Stomach (tissue), 4 donors: Measurements from ENCODE around the gene FOXN3.

Source experiments
- CTCF ChIP-seq, 7 experiments: fragments of 450-650 bp in 4 of 7; fragments of 200-600 bp in 3 of 7; sonication (generic) in 3 of 7; IDR thresholded peaks; one replicate each; pipeline ENCODE4 v1.5.1; 2016 to 2019; ENCODE audit warnings: antibody characterized with exemption in 7 of 7, control low read depth in 2 of 7, mild to moderate bottlenecking in 1 of 7
- POLR2A ChIP-seq, 4 donors: fragments of 450-650 bp; IDR thresholded peaks; one replicate each; pipeline ENCODE4 v1.6.1; 2016; ENCODE audit warnings: antibody characterized with exemption in 4 of 4, control low read depth in 2 of 4, mild to moderate bottlenecking in 1 of 4, moderate library complexity in 1 of 4

GRCh38 chr14:89357655-89358297 is 59.3 kb downstream of the FOXN3 start:
- no peak for TF ChIP-seq CTCF (IDR thresholded peaks at IDR 0.05)
- TF ChIP-seq POLR2A (IDR thresholded peaks at IDR 0.05) = no peak
